NCI-H1694 (cell line): Measurements from ENCODE around the gene CAPSL.
"Not testable (repeated sequence)": the region's sequence is repeated elsewhere in the genome, so short reads cannot be mapped to it uniquely, and the experiment has no call there.

ENCODE experiments used
- DNase-seq: peaks from one replicate; lab custom pipeline; 2025; lab: John Stamatoyannopoulos, UW

CAPSL gene

DNA sequence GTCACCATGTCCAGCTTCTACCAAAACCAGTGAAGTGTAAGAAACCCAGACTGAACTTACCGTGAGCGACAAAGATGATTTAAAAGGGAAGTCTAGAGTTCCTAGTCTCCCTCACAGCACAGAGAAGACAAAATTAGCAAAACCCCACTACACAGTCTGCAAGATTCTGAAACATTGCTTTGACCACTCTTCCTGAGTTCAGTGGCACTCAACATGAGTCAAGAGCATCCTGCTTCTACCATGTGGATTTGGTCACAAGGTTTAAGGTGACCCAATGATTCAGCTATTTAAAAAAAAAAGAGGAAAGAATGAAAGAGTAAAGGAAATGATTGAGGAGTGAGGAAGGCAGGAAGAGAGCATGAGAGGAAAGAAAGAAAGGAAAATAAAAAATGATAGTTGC is 62.0 kb downstream of the CAPSL start:
- no peak for DNase-seq

GRCh38 chr5:35870605-35871004 is 67.8 kb downstream of the CAPSL start:
- DNase-seq = no peak

- DNase-seq = no peak
Observed at GRCh38 chr5:35869685-35870277, 68.6 kb downstream of the CAPSL start.

DNA sequence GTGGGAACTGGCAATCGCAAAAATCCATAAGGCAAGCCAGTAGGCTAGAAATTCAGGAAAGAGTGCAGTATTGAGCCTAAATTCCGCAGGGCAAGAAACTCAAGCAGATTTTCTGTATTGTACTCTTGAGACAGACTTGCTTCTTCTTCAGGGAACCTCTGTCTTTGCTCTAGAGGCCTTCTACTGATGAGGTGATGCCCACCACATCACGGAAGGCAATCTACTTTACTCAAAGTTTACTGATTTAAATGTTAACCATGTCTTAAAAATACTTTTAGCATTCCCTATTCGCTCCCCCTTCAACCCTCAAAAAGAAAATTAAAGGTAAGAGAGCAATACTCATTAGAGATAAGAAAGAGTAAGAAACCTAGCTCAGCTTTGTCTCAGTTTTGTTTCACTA is 70.4 kb downstream of the CAPSL start:
- DNase-seq = no peak

- no peak for DNase-seq
Observed at GRCh38 chr5:35863159-35863558, 75.3 kb downstream of the CAPSL start.

DNA sequence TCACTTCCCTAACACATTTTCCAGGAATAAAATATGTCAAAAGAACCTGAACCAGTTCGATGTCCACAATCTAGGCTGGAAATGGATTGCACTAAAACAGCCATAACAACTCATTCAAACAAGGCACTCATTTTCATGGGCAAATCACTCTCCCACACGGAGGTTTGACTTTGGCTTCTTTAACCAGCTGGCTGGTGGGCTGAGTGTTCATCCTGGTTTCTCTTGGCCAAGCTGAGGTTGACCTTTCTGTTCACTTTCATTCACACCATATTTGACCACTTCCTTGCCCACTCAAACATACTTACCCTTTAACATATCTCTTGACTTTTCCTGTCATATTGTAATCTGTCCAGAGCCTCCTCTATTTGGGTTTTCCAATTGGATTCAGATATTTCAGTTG is 76.3 kb downstream of the CAPSL start:
- no peak for DNase-seq

DNA sequence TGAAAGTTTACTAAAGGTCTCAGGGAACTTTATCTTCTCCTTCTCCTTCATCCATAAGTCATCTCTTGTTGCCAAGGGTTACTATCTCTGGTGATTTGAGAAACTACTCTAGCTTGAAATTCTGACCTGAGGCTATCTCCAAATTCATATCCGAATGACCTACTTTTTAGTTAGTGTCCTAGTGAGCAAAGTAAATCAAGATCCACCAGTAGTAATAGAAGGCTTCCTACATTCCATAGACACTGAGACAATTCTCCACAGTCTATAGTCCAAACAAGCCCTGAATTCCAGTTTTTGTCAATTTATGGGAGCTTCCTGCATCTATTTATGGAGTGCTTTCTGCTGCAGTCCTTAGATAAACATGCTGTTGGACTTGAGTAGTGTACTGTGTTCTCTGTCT is 76.7 kb downstream of the CAPSL start:
- no peak for DNase-seq

DNA sequence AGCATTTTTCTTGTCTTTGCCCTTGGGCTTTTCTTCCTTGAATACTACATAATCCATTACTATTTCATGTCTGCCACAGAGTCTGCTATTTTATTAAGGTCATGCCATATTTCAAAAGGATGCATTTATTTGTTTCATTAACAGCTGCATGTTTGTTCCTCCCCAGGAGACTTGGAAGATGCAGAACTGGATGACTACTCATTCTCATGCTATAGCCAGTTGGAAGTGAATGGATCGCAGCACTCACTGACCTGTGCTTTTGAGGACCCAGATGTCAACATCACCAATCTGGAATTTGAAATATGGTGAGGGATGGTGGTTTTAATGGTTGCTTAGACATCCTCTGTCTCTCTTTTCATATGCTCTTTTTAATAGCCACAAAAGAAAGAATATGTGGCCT is 77.7 kb downstream of the CAPSL start:
- no peak for DNase-seq

DNA sequence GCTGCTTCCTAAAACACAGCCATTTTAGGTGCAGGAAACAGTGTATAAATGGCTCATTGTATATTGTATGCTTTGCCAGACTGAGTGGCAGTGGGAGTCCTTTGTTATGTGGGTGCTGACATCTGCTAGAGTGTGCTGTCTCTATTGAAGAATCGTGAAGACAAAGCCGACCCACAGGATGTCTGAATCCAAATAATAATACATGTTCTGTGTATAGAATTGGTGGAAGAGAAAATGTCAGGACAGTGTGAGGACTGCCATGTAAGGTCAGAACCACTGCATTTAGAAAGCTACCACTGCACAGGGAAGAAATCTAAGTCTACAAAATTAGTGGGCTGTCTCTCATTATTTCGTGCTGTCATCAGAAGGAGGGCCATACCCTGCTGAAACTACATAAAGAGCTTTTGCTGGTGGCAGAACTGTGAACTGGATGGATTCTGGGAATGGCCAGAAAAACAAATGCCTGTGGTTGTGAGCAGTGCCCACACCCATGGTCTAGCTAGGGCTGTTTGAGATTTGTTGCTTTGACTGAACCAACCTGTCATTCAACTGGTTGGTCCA is 79.2 kb downstream of the CAPSL start:
- no peak for DNase-seq

- no peak for DNase-seq
Observed at GRCh38 chr5:35857606-35858205, 80.7 kb downstream of the CAPSL start.

DNA sequence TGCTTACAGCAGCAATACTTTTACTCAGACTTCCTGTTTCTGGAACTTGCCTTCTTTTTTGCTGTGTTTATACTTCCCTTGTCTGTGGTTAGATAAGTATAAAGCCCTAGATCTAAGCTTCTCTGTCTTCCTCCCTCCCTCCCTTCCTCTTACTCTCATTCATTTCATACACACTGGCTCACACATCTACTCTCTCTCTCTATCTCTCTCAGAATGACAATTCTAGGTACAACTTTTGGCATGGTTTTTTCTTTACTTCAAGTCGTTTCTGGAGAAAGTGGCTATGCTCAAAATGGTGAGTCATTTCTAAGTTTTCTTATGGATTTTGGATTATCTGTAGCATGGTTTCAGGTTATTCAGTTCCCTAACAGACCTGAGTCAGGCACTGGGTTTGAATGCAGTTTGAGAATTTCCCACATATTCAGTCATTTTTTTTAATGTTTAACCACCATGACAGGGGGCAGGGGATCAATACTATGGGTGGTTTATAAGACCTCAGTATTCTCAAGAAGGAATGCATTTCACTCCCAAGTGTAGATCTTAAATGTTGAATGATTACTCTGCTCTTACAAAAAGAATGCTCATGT is 81.6 kb downstream of the CAPSL start, which contains the start of gene IL7R:
TSS of gene IL7R (plus strand) at position 127 of the 587 bp plus-strand sequence. CDS start at position 214, 87 bp downstream.
- DNase-seq = no peak

GRCh38 chr5:35856186-35856764 is 82.1 kb downstream of the CAPSL start:
- not testable (repeated sequence) for DNase-seq

DNA sequence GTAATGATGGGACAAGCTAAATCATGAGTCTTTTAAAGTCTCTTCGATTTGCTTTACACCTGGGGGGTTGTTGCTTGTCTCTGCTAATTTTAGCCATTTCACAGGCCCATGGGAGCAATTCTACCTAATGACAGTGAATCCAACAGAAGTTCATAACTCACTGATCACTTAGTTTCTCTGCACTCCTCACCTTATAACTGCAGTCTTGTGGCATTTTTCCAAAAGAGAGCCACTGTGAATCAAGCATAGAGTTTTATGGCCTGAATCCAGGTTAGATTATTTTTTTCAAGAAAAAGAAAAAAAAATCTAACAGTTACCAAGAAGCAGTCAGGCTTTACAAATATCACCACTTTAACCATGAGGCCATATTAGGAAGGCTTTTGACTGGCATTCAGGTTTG is 83.2 kb downstream of the CAPSL start:
- no peak for DNase-seq
